ENCODE results near the gene SRM. TPM values are rescaled to one million over a fixed set of nuclear protein-coding genes. Genes with fewer than 3 reads are reported as not detected.

The SRM gene
- total and polyA plus RNA-seq, 2 of the 4 experiments (the other 2 are of a cell fraction), result 23.1 to 160 TPM

GRCh38 chr1:11023201-11023600 is 36.6 kb downstream of the SRM start:
- ATAC-seq (ENCODE audit: low read depth) (no peak), DNase-seq (no peak)
- no peaks in the 10 kb centered on the region for H3K27me3 ChIP-seq (ENCODE audit: control insufficient read depth, insufficient read depth, low read length)
- no peak overlapping the region for H2AK9ac ChIP-seq (replicated peaks; ENCODE audit: low read depth, low read length, poor library complexity)
- no peak overlapping the region for H3K4me3 ChIP-seq (ENCODE audit: insufficient read depth, low read depth, low read length)
- no peak overlapping the region for H4K8ac ChIP-seq (ENCODE audit: low read depth in 2 of 2, low read length in 2 of 2)
- H2BK15ac ChIP-seq (ENCODE audit: low read depth, low read length), result no peak overlapping the region
- TF ChIP-seq POLR2A (IDR thresholded peaks at IDR 0.05; ENCODE audit: low read depth, low read length) (no peak), MAZ (IDR thresholded peaks at IDR 0.05; ENCODE audit: borderline replicate concordance, low read depth, low read length) (no peak), SMC3 (IDR thresholded peaks at IDR 0.05; ENCODE audit: low read depth, low read length) (no peak), ELK1 (IDR thresholded peaks at IDR 0.05; ENCODE audit: borderline replicate concordance, low read depth, low read length) (no peak), CEBPB (IDR thresholded peaks at IDR 0.05; ENCODE audit: low read depth, low read length) (no peak), RCOR1 (IDR thresholded peaks at IDR 0.05; ENCODE audit: insufficient replicate concordance, low read length) (no peak), NFE2L2 (IDR thresholded peaks at IDR 0.05; ENCODE audit: low read depth, low read length) (no peak), RFX5 (IDR thresholded peaks at IDR 0.05; ENCODE audit: low read depth, low read length) (no peak), MAFK (IDR thresholded peaks at IDR 0.05; ENCODE audit: low read depth, low read length) (no peak), USF2 (IDR thresholded peaks at IDR 0.05; ENCODE audit: low read depth, low read length) (no peak), FOS (IDR thresholded peaks at IDR 0.05; ENCODE audit: low read depth, low read length) (no peak), RAD21 (IDR thresholded peaks at IDR 0.05; ENCODE audit: low read length) (no peak), MXI1 (IDR thresholded peaks at IDR 0.05; ENCODE audit: borderline replicate concordance, low read depth, low read length) (no peak), CHD1 (IDR thresholded peaks at IDR 0.05; ENCODE audit: low read depth, low read length) (no peak), CTCF (conservative IDR thresholded peaks at IDR 0.05; ENCODE audit: low read depth, low read length) (no peak), BHLHE40 (IDR thresholded peaks at IDR 0.05; ENCODE audit: low read depth, low read length) (no peak)
- H3K18ac ChIP-seq (ENCODE audit: low read depth, low read length), result no peak overlapping the region
- H3K9me3 ChIP-seq (ENCODE audit: control insufficient read depth, insufficient read depth, low read length), result no peaks in the 10 kb centered on the region
- no peak overlapping the region for H3K56ac ChIP-seq (ENCODE audit: extremely low read depth, insufficient read depth, low read length)
- H4K91ac ChIP-seq (ENCODE audit: insufficient read depth, low read depth, low read length), result no peak overlapping the region
- no peak overlapping the region for H3K4ac ChIP-seq (ENCODE audit: low read depth, low read length)
- no peaks in the 10 kb centered on the region for H3K9me1 ChIP-seq (ENCODE audit: insufficient read depth, low read length)
- H3K27ac ChIP-seq (ENCODE audit: insufficient read depth, low read length), result no peak overlapping the region
- H2BK5ac ChIP-seq (ENCODE audit: low read depth, low read length, poor library complexity, severe bottlenecking), result no peak overlapping the region
- peaks cover 60% of the 10 kb centered on the region for H3K36me3 ChIP-seq (ENCODE audit: control insufficient read depth, insufficient read depth, low read length)
- no peak overlapping the region for H3K4me2 ChIP-seq (ENCODE audit: low read depth, low read length)
- CTCF ChIA-PET, result no interaction called here
- H4K5ac ChIP-seq (ENCODE audit: low read depth, low read length), result no peak overlapping the region
- no peak overlapping the region for H3K14ac ChIP-seq (replicated peaks; ENCODE audit: low read depth, low read length)
- no peaks in the 10 kb centered on the region for H3K4me1 ChIP-seq (ENCODE audit: control insufficient read depth, insufficient read depth, low read length)
- no peak overlapping the region for H3K23ac ChIP-seq (ENCODE audit: low read depth, low read length)
- no TSS peak for BruUV-seq (replicated peaks)
- H3K79me1 ChIP-seq (ENCODE audit: low read depth in 1 of 2, low read length in 2 of 2), result peaks cover 18 to 21% of the 10 kb centered on the region in 2 experiments
- intact Hi-C loops (cut with micrococcal nuclease) (no loop called here), in situ Hi-C loops (cut with MboI; ENCODE audit: low sequenced_read_pairs) (no loop called here), dilution Hi-C loops (cut with HindIII; ENCODE audit: low sequenced_read_pairs, unreplicated experiment) (no loop called here)
- H3K9ac ChIP-seq (ENCODE audit: low read depth, low read length), result no peak overlapping the region
- POLR2A ChIA-PET (ENCODE audit: unreplicated experiment), result no interaction called here
- H2BK120ac ChIP-seq (ENCODE audit: low read depth, low read length), result no peak overlapping the region
- peaks cover 31% of the 10 kb centered on the region for H4K20me1 ChIP-seq (ENCODE audit: insufficient read depth, low read length)
- no peak overlapping the region for H2AFZ ChIP-seq (replicated peaks; ENCODE audit: low read length, poor library complexity)
- WGBS, 2 experiments (ENCODE audit: extremely low coverage in 2 of 2, insufficient read length in 1 of 2), result 100% methylated on average over 3 of the region's 14 CpGs; no CpG with 5 or more reads in 1 of the 2 experiments
- H2BK20ac ChIP-seq (ENCODE audit: low read depth, low read length), result no peak overlapping the region
- H2AK5ac ChIP-seq (ENCODE audit: low read depth, low read length), result no peak overlapping the region

All from IMR-90 (cell line).